HEK293 (cell line): Measurements from ENCODE around the gene PIK3IP1.

Experiments
- CTCF ChIA-PET: fragments of 350-600 bp; formaldehyde crosslinking; extraction: SDS; loops from one replicate; lab custom pipeline; 2021; ENCODE audit warnings: antibody characterized with exemption; lab: Yijun Ruan, JAX
- POLR2A ChIA-PET: fragments of 300-600 bp; formaldehyde crosslinking; extraction: SDS; loops from one replicate; lab custom pipeline; 2020; ENCODE audit warnings: antibody characterized with exemption, inconsistent platforms; lab: Yijun Ruan, JAX
- H3K27ac ChIP-seq: fragments of 200-500 bp; sonication (Bioruptor generic); 2 replicates; pipeline ENCODE4 v1.5.1; 2014; ENCODE audit warnings: low read depth, low read length, control low read depth, inconsistent platforms; ENCODE audit errors: extremely low read depth
- H3K36me3 ChIP-seq, 2 experiments: fragments of 200-500 bp in 1 of 2; sonication (Bioruptor generic) in 1 of 2; 1 replicate in 1 of 2; 2 replicates in 1 of 2; pipeline ENCODE4 v1.5.1; 2014 to 2017; ENCODE audit warnings: inconsistent platforms in 2 of 2, low read length in 2 of 2; ENCODE audit not compliant: control insufficient read depth in 2 of 2, insufficient read depth in 1 of 2
- H3K4me1 ChIP-seq: fragments of 200-500 bp; sonication (Bioruptor generic); 2 replicates; pipeline ENCODE4 v1.5.1; 2014; ENCODE audit warnings: mild to moderate bottlenecking, low read length, inconsistent platforms; ENCODE audit not compliant: control insufficient read depth, insufficient read depth
- H3K4me3 ChIP-seq: 2 replicates; pipeline ENCODE4 v1.5.1; 2011; ENCODE audit warnings: low read depth, mild to moderate bottlenecking, control low read depth, low read length, moderate library complexity
- H3K9me3 ChIP-seq: fragments of 200-500 bp; sonication (Bioruptor generic); 2 replicates; pipeline ENCODE4 v1.5.1; 2014; ENCODE audit warnings: low read depth, low read length, inconsistent platforms; ENCODE audit not compliant: control insufficient read depth, insufficient read depth
- KLF16 ChIP-seq: fragments of 450-650 bp; formaldehyde crosslinking; IDR thresholded peaks from 2 replicates; pipeline ENCODE4 v1.5.1; 2017; ENCODE audit warnings: missing biosample characterization, missing genetic modification characterization
- MYNN ChIP-seq: fragments of 450-650 bp; formaldehyde crosslinking; IDR thresholded peaks from 2 replicates; pipeline ENCODE4 v1.5.1; 2016; ENCODE audit warnings: missing biosample characterization, missing genetic modification characterization, borderline replicate concordance
- SP2 ChIP-seq: fragments of 450-650 bp; formaldehyde crosslinking; IDR thresholded peaks from 2 replicates; pipeline ENCODE4 v1.5.1; 2016; ENCODE audit warnings: missing biosample characterization, missing genetic modification characterization
- TCF7L2 ChIP-seq: IDR thresholded peaks from 2 replicates; pipeline ENCODE4 v1.6.1; 2011; ENCODE audit warnings: low read depth, mild to moderate bottlenecking, inconsistent platforms, low read length, moderate library complexity, borderline replicate concordance
- WT1 ChIP-seq: fragments of 450-650 bp; formaldehyde crosslinking; IDR thresholded peaks from 2 replicates; pipeline ENCODE4 v1.5.1; 2016; ENCODE audit warnings: missing biosample characterization, missing genetic modification characterization
- ZBTB48 ChIP-seq: fragments of 450-650 bp; formaldehyde crosslinking; IDR thresholded peaks from 2 replicates; pipeline ENCODE4 v1.5.1; 2016; ENCODE audit warnings: missing biosample characterization, missing genetic modification characterization
- ZNF133 ChIP-seq: fragments of 450-650 bp; formaldehyde crosslinking; IDR thresholded peaks from 2 replicates; pipeline ENCODE4 v1.5.1; 2016; ENCODE audit warnings: missing biosample characterization, missing genetic modification characterization
- ZNF16 ChIP-seq: fragments of 450-650 bp; formaldehyde crosslinking; IDR thresholded peaks from 2 replicates; pipeline ENCODE4 v1.5.1; 2016; ENCODE audit warnings: low read depth, missing biosample characterization, missing genetic modification characterization
- ZNF174 ChIP-seq: fragments of 450-650 bp; formaldehyde crosslinking; IDR thresholded peaks from 2 replicates; pipeline ENCODE4 v1.5.0; 2017; ENCODE audit warnings: missing biosample characterization, mild to moderate bottlenecking, missing genetic modification characterization
- ZNF23 ChIP-seq: fragments of 450-650 bp; formaldehyde crosslinking; IDR thresholded peaks from 2 replicates; pipeline ENCODE4 v1.5.1; 2016; ENCODE audit warnings: missing biosample characterization, missing genetic modification characterization, borderline replicate concordance
- ZNF433 ChIP-seq: fragments of 450-650 bp; formaldehyde crosslinking; IDR thresholded peaks from 2 replicates; pipeline ENCODE4 v1.5.1; 2016; ENCODE audit warnings: missing biosample characterization, missing genetic modification characterization, low read depth
- ZNF501 ChIP-seq: fragments of 450-650 bp; formaldehyde crosslinking; IDR thresholded peaks from 2 replicates; pipeline ENCODE4 v1.5.1; 2016; ENCODE audit warnings: missing biosample characterization, missing genetic modification characterization
- ZNF521 ChIP-seq: fragments of 450-650 bp; formaldehyde crosslinking; IDR thresholded peaks from 2 replicates; pipeline ENCODE4 v1.5.1; 2017; ENCODE audit warnings: missing biosample characterization, mild to moderate bottlenecking, missing genetic modification characterization
- ZNF596 ChIP-seq: fragments of 450-650 bp; IDR thresholded peaks from 2 replicates; pipeline ENCODE4 v1.5.0; 2018; ENCODE audit warnings: missing biosample characterization, mild to moderate bottlenecking, missing genetic modification characterization, moderate library complexity
- ZNF639 ChIP-seq: fragments of 450-650 bp; formaldehyde crosslinking; IDR thresholded peaks from 2 replicates; pipeline ENCODE4 v1.5.1; 2016; ENCODE audit warnings: missing biosample characterization, missing genetic modification characterization
- ZNF660 ChIP-seq: fragments of 450-650 bp; IDR thresholded peaks from 2 replicates; pipeline ENCODE4 v1.5.1; 2018; ENCODE audit warnings: missing biosample characterization, mild to moderate bottlenecking, missing genetic modification characterization
- ZNF747 ChIP-seq: fragments of 450-650 bp; formaldehyde crosslinking; IDR thresholded peaks from 2 replicates; pipeline ENCODE4 v1.5.1; 2016; ENCODE audit warnings: missing biosample characterization, missing genetic modification characterization
- ZSCAN16 ChIP-seq: fragments of 450-650 bp; formaldehyde crosslinking; IDR thresholded peaks from 2 replicates; pipeline ENCODE4 v1.5.1; 2016; ENCODE audit warnings: missing biosample characterization, missing genetic modification characterization
- TF ChIP-seq, protein P1 (sequence below): fragments of 450-650 bp; formaldehyde crosslinking; IDR thresholded peaks from 2 replicates; pipeline ENCODE4 v1.5.1; 2017; ENCODE audit warnings: missing biosample characterization, missing genetic modification characterization
- TF ChIP-seq, protein P2 (sequence below): fragments of 450-650 bp; formaldehyde crosslinking; optimal IDR thresholded peaks from 2 replicates; pipeline ENCODE3; 2016; ENCODE audit warnings: missing biosample characterization, mild to moderate bottlenecking, missing genetic modification characterization

Gene PIK3IP1

GRCh38 chr22:31276426-31277167, 15.7 kb downstream of the PIK3IP1 start:
- peaks cover 13 to 81% of the 10 kb centered on the region in 2 experiments for H3K36me3 ChIP-seq
- H3K4me3 ChIP-seq, result no peak overlapping the region
- H3K4me1 ChIP-seq, result no peaks in the 10 kb centered on the region
- no peak overlapping the region for H3K27ac ChIP-seq
- POLR2A ChIA-PET, result no interaction called here
- TF ChIP-seq, protein P1, sequence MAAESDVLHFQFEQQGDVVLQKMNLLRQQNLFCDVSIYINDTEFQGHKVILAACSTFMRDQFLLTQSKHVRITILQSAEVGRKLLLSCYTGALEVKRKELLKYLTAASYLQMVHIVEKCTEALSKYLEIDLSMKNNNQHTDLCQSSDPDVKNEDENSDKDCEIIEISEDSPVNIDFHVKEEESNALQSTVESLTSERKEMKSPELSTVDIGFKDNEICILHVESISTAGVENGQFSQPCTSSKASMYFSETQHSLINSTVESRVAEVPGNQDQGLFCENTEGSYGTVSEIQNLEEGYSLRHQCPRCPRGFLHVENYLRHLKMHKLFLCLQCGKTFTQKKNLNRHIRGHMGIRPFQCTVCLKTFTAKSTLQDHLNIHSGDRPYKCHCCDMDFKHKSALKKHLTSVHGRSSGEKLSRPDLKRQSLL (tag by site-specific recombination), result no peak
- TF ChIP-seq MYNN (tag by site-specific recombination) (no peak), ZNF521 (no peak), WT1 (tag by site-specific recombination) (no peak), ZNF747 (tag by site-specific recombination) (no peak), ZSCAN16 (no peak), ZNF133 (tag by site-specific recombination) (no peak), ZNF23 (tag by site-specific recombination) (no peak), TCF7L2 (no peak), ZNF596 (tag by site-specific recombination) (no peak), ZBTB48 (no peak), KLF16 (no peak), ZNF433 (tag by site-specific recombination) (no peak)
- no peaks in the 10 kb centered on the region for H3K9me3 ChIP-seq
- CTCF ChIA-PET, result interaction anchor here (0.6 to 2.1 kb wide), 2 partner anchors 13 to 52 kb away, joined by 3 to 4 read pairs; no protein-coding TSS in a partner anchor

GRCh38 chr22:31275576-31275975, 16.7 kb downstream of the PIK3IP1 start:
- Histone ChIP-seq H3K9me3 (no peaks in the 10 kb centered on the region), H3K4me3 (no peak overlapping the region), H3K4me1 (no peaks in the 10 kb centered on the region), H3K36me3 (peaks cover 13 to 88% of the 10 kb centered on the region in 2 experiments), H3K27ac (no peak overlapping the region)
- TF ChIP-seq ZNF16 (no peak), ZNF174 (tag by site-specific recombination) (no peak), ZNF501 (tag by site-specific recombination) (no peak)
- TF ChIP-seq, protein P2, sequence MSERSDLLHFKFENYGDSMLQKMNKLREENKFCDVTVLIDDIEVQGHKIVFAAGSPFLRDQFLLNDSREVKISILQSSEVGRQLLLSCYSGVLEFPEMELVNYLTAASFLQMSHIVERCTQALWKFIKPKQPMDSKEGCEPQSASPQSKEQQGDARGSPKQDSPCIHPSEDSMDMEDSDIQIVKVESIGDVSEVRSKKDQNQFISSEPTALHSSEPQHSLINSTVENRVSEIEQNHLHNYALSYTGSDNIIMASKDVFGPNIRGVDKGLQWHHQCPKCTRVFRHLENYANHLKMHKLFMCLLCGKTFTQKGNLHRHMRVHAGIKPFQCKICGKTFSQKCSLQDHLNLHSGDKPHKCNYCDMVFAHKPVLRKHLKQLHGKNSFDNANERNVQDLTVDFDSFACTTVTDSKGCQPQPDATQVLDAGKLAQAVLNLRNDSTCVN (tag by site-specific recombination), result no peak
- ChIA-PET CTCF (interaction anchor here (0.7 to 6.9 kb wide), 5 partner anchors 10 to 511 kb away, joined by 3 to 117 read pairs (median 6); partner anchors contain the start of gene LIMK2), POLR2A (no interaction called here)

DNA sequence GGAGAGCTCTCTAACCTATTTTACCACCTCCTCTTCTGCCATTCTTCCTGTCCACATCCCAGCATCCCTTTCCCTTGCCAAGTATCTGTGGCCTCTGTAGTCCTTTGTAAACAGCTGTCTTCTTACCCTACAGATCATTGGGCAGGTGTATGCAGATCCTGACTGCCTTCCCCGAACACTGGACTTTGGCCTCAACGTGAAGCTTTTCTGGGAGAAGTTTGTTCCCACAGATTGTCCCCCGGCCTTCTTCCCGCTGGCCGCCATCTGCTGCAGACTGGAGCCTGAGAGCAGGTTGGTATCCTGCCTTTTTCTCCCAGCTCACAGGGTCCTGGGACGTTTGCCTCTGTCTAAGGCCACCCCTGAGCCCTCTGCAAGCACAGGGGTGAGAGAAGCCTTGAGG, 17.3 kb downstream of the PIK3IP1 start:
- Histone ChIP-seq H3K4me1 (no peaks in the 10 kb centered on the region), H3K27ac (no peak overlapping the region), H3K9me3 (no peaks in the 10 kb centered on the region), H3K36me3 (peaks cover 13 to 86% of the 10 kb centered on the region in 2 experiments)
- CTCF ChIA-PET, result interaction anchor here (0.7 to 6.9 kb wide), 7 partner anchors 8 to 393 kb away, joined by 3 to 117 read pairs (median 5); partner anchors contain the start of gene LIMK2
- POLR2A ChIA-PET, result no interaction called here
- no peak for TF ChIP-seq ZNF639 (tag by site-specific recombination)
- TF ChIP-seq SP2 (tag by site-specific recombination), result no peak
- no peak for TF ChIP-seq ZNF660
- TF ChIP-seq, all 188 proteins: peak for 0
- no peak overlapping the region for H3K4me3 ChIP-seq
